Astrocyte (in vitro differentiated cells and primary cell): ENCODE results near the gene BUD23. TPM values are rescaled to one million over a fixed set of nuclear protein-coding genes. Genes with fewer than 3 reads are reported as not detected.

ENCODE experiments used
- DNase-seq: peaks from one replicate; pipeline ENCODE4 v3.0.0-alpha.2; 2010; ENCODE audit warnings: low read depth
- FAIRE-seq: peaks from 2 replicates; lab custom pipeline; 2011; peaks lifted over from hg19 to GRCh38; lab: Jason Lieb, UNC
- H2AFZ ChIP-seq: 2 replicates; pipeline ENCODE4 v1.6.0; 2012; ENCODE audit warnings: low read depth, low read length, inconsistent platforms
- H3K27ac ChIP-seq: 2 replicates; pipeline ENCODE4 v1.5.1; 2011; ENCODE audit warnings: low read depth, low read length, inconsistent platforms
- H3K27me3 ChIP-seq: 2 replicates; pipeline ENCODE4 v1.6.0; 2011; ENCODE audit warnings: low read length, inconsistent platforms; ENCODE audit not compliant: insufficient read depth
- H3K36me3 ChIP-seq: 2 replicates; pipeline ENCODE4 v1.5.1; 2011; ENCODE audit warnings: low read length, inconsistent platforms; ENCODE audit not compliant: insufficient read depth
- H3K4me1 ChIP-seq: 2 replicates; pipeline ENCODE4 v1.5.1; 2011; ENCODE audit warnings: low read length, inconsistent platforms; ENCODE audit not compliant: insufficient read depth
- H3K4me2 ChIP-seq: 2 replicates; pipeline ENCODE4 v1.6.0; 2012; ENCODE audit warnings: low read length, inconsistent platforms
- H3K4me3 ChIP-seq: 2 replicates; pipeline ENCODE4 v1.5.1; 2011; ENCODE audit warnings: low read depth, mild to moderate bottlenecking, low read length, inconsistent platforms; ENCODE audit not compliant: insufficient read depth
- H3K79me2 ChIP-seq: 2 replicates; pipeline ENCODE4 v1.6.0; 2012; ENCODE audit warnings: mild to moderate bottlenecking, low read length, inconsistent platforms; ENCODE audit not compliant: insufficient read depth
- H3K9ac ChIP-seq: 2 replicates; pipeline ENCODE4 v1.6.0; 2012; ENCODE audit warnings: mild to moderate bottlenecking, low read length, inconsistent platforms
- H3K9me3 ChIP-seq: 2 replicates; pipeline ENCODE4 v1.5.1; 2012; ENCODE audit warnings: low read depth, mild to moderate bottlenecking, low read length, inconsistent platforms; ENCODE audit not compliant: insufficient read depth
- H4K20me1 ChIP-seq: 2 replicates; pipeline ENCODE4 v1.6.0; 2012; ENCODE audit warnings: low read length, inconsistent platforms; ENCODE audit not compliant: insufficient read depth
- H3K27ac Mint-ChIP-seq: one replicate; pipeline ENCODE4 v1.8.0; 2021; ENCODE audit warnings: mild to moderate bottlenecking, mixed read lengths; ENCODE audit not compliant: unreplicated experiment
- H3K27me3 Mint-ChIP-seq: one replicate; pipeline ENCODE4 v1.8.0; 2021; ENCODE audit warnings: low read depth, mixed read lengths; ENCODE audit not compliant: unreplicated experiment
- H3K36me3 Mint-ChIP-seq: one replicate; pipeline ENCODE4 v1.8.0; 2021; ENCODE audit warnings: low read depth, mixed read lengths; ENCODE audit not compliant: unreplicated experiment
- H3K4me1 Mint-ChIP-seq: one replicate; pipeline ENCODE4 v1.8.0; 2021; ENCODE audit warnings: low read depth, mixed read lengths; ENCODE audit not compliant: unreplicated experiment
- H3K4me3 Mint-ChIP-seq: one replicate; pipeline ENCODE4 v1.8.0; 2021; ENCODE audit warnings: mild to moderate bottlenecking, moderate library complexity, mixed read lengths; ENCODE audit not compliant: unreplicated experiment
- H3K9me3 Mint-ChIP-seq: one replicate; pipeline ENCODE4 v1.8.0; 2021; ENCODE audit warnings: mild to moderate bottlenecking, mixed read lengths; ENCODE audit not compliant: unreplicated experiment
- EZH2 ChIP-seq: IDR thresholded peaks from 2 replicates; pipeline ENCODE4 v1.6.1; 2012; ENCODE audit warnings: mild to moderate bottlenecking, low read length, inconsistent platforms; ENCODE audit not compliant: insufficient read depth
- total RNA-seq: library from RNA; stranded (reverse); gene quantifications from 2 replicates; pipeline ENCODE4 v1.2.1, GENCODE V29; 2021
- TF ChIP-seq, protein P1 (sequence below): IDR thresholded peaks from 2 replicates; pipeline ENCODE4 v1.5.1; 2011; ENCODE audit warnings: low read depth, mild to moderate bottlenecking, inconsistent platforms, low read length, moderate library complexity; ENCODE audit not compliant: insufficient read depth

BUD23 gene
- total RNA-seq, 1 donor from 2014 or later, result 73.1 TPM

DNA sequence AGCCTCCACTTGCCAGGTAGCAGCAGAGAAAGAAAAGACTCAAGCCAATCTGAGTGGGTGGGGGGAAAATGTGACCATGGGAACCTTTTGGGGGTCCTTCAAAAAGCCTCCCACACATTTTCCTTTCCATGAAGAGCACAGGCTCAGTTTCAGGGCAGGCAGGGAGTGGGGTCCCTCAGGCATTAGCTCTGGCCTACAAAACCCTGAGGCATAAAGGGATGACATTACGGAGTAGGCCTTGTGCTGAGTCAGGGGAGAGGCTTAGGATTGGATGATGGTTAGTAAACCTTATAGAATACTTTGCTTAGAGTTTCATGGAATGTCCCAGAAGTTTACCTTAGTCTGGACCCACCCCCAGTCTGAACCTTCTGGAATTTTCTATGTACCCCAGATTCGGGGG, 3.7 kb upstream of the BUD23 start:
- no peak overlapping the region for H3K4me2 ChIP-seq
- H3K4me3 Mint-ChIP-seq, result no peak overlapping the region

DNA sequence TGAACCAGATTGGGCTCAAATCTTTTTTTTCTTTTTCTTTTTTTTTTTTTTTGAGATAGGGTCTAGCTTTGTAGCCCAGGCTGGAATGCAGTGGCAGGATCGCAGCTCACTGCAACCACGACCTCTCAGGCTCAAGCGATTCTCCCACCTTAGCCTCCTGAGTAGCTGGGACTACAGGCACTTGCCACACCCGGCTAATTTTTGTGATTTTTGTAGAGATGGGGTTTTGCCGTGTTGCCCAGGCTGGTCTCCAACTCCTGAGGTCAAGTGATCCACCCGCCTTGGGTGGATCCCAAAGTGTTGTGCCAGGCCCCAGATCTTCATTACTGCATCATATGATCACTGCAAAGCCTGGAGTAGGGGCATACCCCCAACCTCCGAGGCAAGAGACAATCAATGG, 2.9 kb upstream of the BUD23 start:
- H3K79me2 ChIP-seq, result peaks cover 72% of the 10 kb centered on the region
- no peak overlapping the region for H3K27ac Mint-ChIP-seq
- peak overlapping the region; percentile 57 for H3K4me3 Mint-ChIP-seq

More for the DNA sequence above, 3.7 kb upstream of the BUD23 start:
- Histone ChIP-seq H3K36me3 (no peaks in the 10 kb centered on the region), H3K9ac (no peak overlapping the region), H3K4me1 (peaks cover 25% of the 10 kb centered on the region), H3K79me2 (peaks cover 64% of the 10 kb centered on the region), H4K20me1 (peaks cover 52% of the 10 kb centered on the region), H3K27me3 (no peaks in the 10 kb centered on the region), H3K4me3 (no peak overlapping the region), H3K27ac (no peak overlapping the region), H2AFZ (no peak overlapping the region), H3K9me3 (no peaks in the 10 kb centered on the region)
- TF ChIP-seq, protein P1, sequence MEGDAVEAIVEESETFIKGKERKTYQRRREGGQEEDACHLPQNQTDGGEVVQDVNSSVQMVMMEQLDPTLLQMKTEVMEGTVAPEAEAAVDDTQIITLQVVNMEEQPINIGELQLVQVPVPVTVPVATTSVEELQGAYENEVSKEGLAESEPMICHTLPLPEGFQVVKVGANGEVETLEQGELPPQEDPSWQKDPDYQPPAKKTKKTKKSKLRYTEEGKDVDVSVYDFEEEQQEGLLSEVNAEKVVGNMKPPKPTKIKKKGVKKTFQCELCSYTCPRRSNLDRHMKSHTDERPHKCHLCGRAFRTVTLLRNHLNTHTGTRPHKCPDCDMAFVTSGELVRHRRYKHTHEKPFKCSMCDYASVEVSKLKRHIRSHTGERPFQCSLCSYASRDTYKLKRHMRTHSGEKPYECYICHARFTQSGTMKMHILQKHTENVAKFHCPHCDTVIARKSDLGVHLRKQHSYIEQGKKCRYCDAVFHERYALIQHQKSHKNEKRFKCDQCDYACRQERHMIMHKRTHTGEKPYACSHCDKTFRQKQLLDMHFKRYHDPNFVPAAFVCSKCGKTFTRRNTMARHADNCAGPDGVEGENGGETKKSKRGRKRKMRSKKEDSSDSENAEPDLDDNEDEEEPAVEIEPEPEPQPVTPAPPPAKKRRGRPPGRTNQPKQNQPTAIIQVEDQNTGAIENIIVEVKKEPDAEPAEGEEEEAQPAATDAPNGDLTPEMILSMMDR, result no peak
- no peak for TF ChIP-seq EZH2
- peaks cover 14% of the 10 kb centered on the region for H3K36me3 Mint-ChIP-seq
- H3K9me3 Mint-ChIP-seq, result no peaks in the 10 kb centered on the region
- H3K27me3 Mint-ChIP-seq, result no peaks in the 10 kb centered on the region
- FAIRE-seq, result no peak
- DNase-seq, result no peak
- H3K4me1 Mint-ChIP-seq, result peaks cover 18% of the 10 kb centered on the region
- H3K27ac Mint-ChIP-seq, result no peak overlapping the region

DNA sequence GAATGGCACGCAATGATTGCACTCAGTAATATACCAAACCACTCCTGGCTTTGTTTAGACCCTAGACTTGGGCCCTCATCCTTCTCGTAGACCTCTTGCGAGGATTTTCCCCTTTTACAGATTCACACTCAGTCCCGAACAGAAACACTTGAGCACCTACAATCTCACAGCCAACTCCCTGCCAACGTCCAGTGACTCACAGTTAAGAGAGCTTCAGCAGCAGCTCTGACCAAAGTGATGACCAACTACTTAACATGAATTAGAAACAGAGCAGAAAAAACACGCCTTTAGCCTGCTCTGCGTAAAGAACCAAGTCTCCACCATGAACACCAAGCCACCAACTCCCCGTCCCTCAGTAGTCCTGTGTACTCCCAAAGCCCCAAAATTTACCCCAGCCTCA, 2.4 kb upstream of the BUD23 start:
- Histone ChIP-seq H3K4me3 (peak overlapping the region; percentile 97), H3K79me2 (peaks cover 75% of the 10 kb centered on the region), H3K9me3 (no peaks in the 10 kb centered on the region), H4K20me1 (peaks cover 51% of the 10 kb centered on the region), H3K9ac (peak overlapping the region; percentile 95), H3K36me3 (no peaks in the 10 kb centered on the region), H3K4me1 (peaks cover 25% of the 10 kb centered on the region), H3K4me2 (peak overlapping the region; percentile 97), H3K27me3 (no peaks in the 10 kb centered on the region), H3K27ac (no peak overlapping the region), H2AFZ (no peak overlapping the region)
- DNase-seq, result peak; percentile 74
- Mint-ChIP-seq H3K27ac (peak overlapping the region; percentile 37), H3K36me3 (peaks cover 14% of the 10 kb centered on the region), H3K4me1 (peaks cover 18% of the 10 kb centered on the region), H3K9me3 (no peaks in the 10 kb centered on the region), H3K4me3 (peak overlapping the region; percentile 98), H3K27me3 (no peaks in the 10 kb centered on the region)
- no peak for TF ChIP-seq EZH2
- TF ChIP-seq, protein P1, result no peak
- FAIRE-seq, result no peak

More for the DNA sequence above, 2.9 kb upstream of the BUD23 start:
- no peaks in the 10 kb centered on the region for H3K27me3 Mint-ChIP-seq
- no peaks in the 10 kb centered on the region for H3K9me3 ChIP-seq
- TF ChIP-seq EZH2, result no peak
- TF ChIP-seq, protein P1, result no peak
- FAIRE-seq, result no peak
- peak overlapping the region; percentile 97 for H3K4me2 ChIP-seq
- no peak for DNase-seq
- H3K36me3 Mint-ChIP-seq, result peaks cover 14% of the 10 kb centered on the region
- peaks cover 52% of the 10 kb centered on the region for H4K20me1 ChIP-seq
- H3K27ac ChIP-seq, result no peak overlapping the region
- peaks cover 25% of the 10 kb centered on the region for H3K4me1 ChIP-seq
- H3K27me3 ChIP-seq, result no peaks in the 10 kb centered on the region
- H3K4me1 Mint-ChIP-seq, result peaks cover 18% of the 10 kb centered on the region
- H2AFZ ChIP-seq, result no peak overlapping the region
- no peak overlapping the region for H3K9ac ChIP-seq
- H3K4me3 ChIP-seq, result no peak overlapping the region
- no peaks in the 10 kb centered on the region for H3K36me3 ChIP-seq
- no peaks in the 10 kb centered on the region for H3K9me3 Mint-ChIP-seq
